Esophagus squamous epithelium (tissue), 4 donors: ENCODE measurements around the gene CDKL2.

Experiments
- CTCF ChIP-seq, 6 experiments: fragments of 450-650 bp in 4 of 6; fragments of 200-600 bp in 2 of 6; sonication (generic) in 2 of 6; IDR thresholded peaks; one replicate each; pipeline ENCODE4 v1.5.1; 2016 to 2019; ENCODE audit warnings: antibody characterized with exemption in 6 of 6, mild to moderate bottlenecking in 4 of 6, moderate library complexity in 4 of 6
- POLR2A ChIP-seq, 4 donors: fragments of 450-650 bp; IDR thresholded peaks; one replicate each; pipeline ENCODE4 v1.6.1; 2017; ENCODE audit warnings: antibody characterized with exemption in 4 of 4, mild to moderate bottlenecking in 4 of 4, moderate library complexity in 3 of 4

DNA sequence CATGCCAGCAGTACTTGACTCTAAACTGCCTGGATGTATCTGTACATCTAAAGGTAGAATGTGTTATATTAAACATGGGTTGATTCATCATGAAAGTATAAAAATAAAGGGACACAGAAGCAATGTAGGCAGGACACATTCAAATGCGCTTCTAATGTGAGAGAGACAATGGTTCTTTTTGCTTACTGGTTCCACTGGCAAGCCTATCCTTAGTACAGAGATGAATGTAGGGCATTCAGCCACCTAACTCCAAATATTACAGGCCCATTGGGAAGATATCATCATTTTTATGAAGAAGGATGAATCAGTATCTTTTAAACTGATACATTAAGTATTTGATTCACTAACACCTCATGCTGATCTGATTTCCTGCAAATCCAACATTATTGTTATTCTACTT, 18.0 kb downstream of the CDKL2 start:
- TF ChIP-seq CTCF (IDR thresholded peaks at IDR 0.05) (no peak), POLR2A (IDR thresholded peaks at IDR 0.05) (no peak)
